ENCODE results near the gene PSAPL1.

DNA sequence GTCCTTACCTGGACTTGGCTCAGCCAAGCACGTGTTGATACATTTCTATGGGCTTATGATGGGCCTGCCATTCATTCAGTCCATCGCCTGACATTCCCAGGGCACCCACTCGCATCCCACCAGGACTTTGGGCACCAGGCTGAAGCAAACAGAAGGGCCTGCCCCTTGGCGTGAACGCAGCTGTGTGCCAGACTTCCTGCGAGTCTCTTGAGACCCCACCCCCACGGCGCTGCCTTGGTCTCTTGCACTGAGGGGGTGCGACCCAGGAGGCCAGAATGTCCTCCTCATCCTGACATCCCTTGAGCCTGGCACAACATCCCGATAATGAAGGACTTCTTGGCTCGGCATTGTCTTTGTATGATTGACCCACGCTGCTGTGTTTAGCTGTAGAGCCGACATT lies 1.5 kb upstream of the PSAPL1 start:
- TF ChIP-seq, protein P1, sequence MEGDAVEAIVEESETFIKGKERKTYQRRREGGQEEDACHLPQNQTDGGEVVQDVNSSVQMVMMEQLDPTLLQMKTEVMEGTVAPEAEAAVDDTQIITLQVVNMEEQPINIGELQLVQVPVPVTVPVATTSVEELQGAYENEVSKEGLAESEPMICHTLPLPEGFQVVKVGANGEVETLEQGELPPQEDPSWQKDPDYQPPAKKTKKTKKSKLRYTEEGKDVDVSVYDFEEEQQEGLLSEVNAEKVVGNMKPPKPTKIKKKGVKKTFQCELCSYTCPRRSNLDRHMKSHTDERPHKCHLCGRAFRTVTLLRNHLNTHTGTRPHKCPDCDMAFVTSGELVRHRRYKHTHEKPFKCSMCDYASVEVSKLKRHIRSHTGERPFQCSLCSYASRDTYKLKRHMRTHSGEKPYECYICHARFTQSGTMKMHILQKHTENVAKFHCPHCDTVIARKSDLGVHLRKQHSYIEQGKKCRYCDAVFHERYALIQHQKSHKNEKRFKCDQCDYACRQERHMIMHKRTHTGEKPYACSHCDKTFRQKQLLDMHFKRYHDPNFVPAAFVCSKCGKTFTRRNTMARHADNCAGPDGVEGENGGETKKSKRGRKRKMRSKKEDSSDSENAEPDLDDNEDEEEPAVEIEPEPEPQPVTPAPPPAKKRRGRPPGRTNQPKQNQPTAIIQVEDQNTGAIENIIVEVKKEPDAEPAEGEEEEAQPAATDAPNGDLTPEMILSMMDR (conservative IDR thresholded peaks at IDR 0.05; ENCODE audit: low read depth, low read length): no peak
- TF ChIP-seq EZH2 (IDR thresholded peaks at IDR 0.05; ENCODE audit: borderline replicate concordance, low read depth, low read length, poor library complexity, severe bottlenecking): no peak
